ENCODE data around the gene SLC4A8.
"Not testable (repeated sequence)": the region's sequence is repeated elsewhere in the genome, so short reads cannot be mapped to it uniquely, and the experiment has no call there.

SLC4A8 gene

DNA sequence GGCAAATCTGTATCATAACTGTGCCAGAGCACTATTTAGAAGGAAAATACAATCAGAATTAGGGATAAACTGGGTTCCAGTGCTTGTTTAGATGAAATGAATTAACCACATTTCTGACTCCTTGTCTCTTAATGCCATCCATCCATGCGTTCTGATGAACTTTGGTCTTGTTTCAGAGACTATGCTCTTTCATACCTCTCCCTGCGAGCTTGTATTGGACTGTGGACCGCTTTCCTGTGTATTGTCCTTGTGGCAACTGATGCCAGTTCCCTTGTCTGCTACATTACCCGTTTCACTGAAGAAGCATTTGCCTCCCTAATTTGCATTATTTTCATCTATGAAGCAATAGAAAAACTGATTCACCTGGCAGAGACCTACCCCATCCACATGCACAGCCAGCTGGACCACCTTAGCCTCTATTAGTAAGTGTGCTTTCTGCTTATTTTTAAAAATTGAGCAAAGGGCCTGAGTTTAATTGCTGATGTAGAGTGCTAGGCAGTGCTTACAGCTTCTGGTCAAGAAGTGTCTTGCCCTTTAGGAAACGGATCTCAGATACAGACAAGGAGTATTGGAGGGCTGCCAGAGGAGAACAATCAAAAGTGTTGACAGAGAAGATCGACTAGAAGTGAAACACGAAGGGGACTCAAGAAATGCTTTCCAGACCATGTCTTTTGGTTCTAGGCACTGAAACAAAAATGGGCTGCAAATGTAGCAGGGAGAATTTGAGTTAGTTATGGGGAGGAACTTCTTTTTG, 46.7 kb downstream of the SLC4A8 start:
- DNase-seq (ENCODE audit: extremely low read depth in 1 of 2, low read depth in 1 of 2): no peak

DNA sequence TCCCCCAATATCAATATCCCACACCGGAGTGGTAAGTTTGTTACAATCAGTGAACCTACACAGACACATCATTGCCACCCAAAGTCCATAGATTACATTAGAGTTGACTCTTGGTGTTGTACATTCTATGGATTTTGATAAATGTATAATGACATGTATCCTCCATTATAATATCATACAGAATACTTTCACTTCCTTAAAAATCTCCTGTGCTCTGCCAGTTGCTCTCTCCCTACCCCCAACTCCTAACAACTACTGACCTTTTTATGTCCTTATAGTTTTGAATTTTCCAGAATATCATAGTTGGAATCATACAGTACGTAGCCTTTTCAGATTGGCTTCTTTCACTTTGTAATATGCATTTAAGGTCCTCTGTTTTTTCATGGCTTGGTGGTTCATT, 48.4 kb downstream of the SLC4A8 start:
- DNase-seq (ENCODE audit: extremely low read depth in 1 of 2, low read depth in 1 of 2): no peak

- DNase-seq (ENCODE audit: extremely low read depth in 1 of 2, low read depth in 1 of 2): no peak
Observed at GRCh38 chr12:51473947-51474346, 49.3 kb downstream of the SLC4A8 start.

DNA sequence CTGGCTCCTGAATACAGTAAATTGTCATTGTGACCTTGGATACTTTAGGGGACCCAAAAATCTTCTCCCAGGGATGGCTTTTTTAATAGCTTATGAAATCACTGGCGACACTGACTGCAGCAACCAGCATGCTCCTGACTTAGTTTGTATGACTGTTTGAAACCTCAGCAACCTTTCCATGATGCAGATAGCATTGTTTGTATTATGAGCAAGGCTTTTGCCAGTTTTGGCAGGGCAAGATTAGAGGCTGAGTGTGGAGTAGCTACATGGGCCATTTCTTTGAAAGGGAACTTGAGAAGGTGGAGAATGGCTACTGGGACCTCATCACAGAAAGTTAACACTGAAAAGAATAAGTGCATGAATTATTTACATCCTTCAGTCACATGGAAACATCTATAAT, 50.9 kb downstream of the SLC4A8 start:
- DNase-seq (ENCODE audit: extremely low read depth in 1 of 2, low read depth in 1 of 2): no peak

GRCh38 chr12:51480978-51481377, 56.3 kb downstream of the SLC4A8 start:
- DNase-seq (ENCODE audit: extremely low read depth in 1 of 2, low read depth in 1 of 2): no peak

GRCh38 chr12:51482929-51483697, 58.5 kb downstream of the SLC4A8 start:
- DNase-seq (ENCODE audit: extremely low read depth in 1 of 2, low read depth in 1 of 2): peak; percentile 2 to 8

- no peak for DNase-seq (ENCODE audit: extremely low read depth in 1 of 2, low read depth in 1 of 2)
Observed at GRCh38 chr12:51484119-51484518, 59.5 kb downstream of the SLC4A8 start.

GRCh38 chr12:51488281-51488680, 63.6 kb downstream of the SLC4A8 start:
- no peak for DNase-seq (ENCODE audit: extremely low read depth in 1 of 2, low read depth in 1 of 2)

DNA sequence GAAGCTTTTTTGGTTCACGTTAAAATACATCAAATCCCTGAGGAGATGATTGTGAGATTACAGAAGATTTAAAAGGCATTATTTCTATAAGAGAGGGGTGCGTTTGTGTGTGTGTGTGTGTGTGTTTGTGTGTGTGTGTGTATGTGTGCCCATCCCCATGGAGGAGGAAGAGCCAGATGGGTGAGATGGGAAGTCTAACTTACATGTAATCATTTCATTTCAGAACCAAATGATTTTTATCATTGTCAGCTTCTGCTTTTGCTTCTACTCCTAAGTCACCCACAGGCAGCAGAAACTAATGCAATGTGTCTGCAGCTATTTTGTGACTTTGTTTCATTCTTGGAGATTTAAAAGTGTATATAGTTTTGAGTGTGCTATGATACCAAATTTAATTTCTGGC, 68.7 kb downstream of the SLC4A8 start:
- DNase-seq (ENCODE audit: extremely low read depth in 1 of 2, low read depth in 1 of 2): no peak

GRCh38 chr12:51496895-51497294, 72.3 kb downstream of the SLC4A8 start:
- DNase-seq (ENCODE audit: extremely low read depth in 1 of 2, low read depth in 1 of 2): no peak

- no peak for DNase-seq (ENCODE audit: extremely low read depth in 1 of 2, low read depth in 1 of 2)
Observed at GRCh38 chr12:51504851-51505250, 80.2 kb downstream of the SLC4A8 start.

- DNase-seq (ENCODE audit: extremely low read depth in 1 of 2, low read depth in 1 of 2): no peak
Observed at GRCh38 chr12:51505360-51506105, 80.9 kb downstream of the SLC4A8 start.

- no peak for DNase-seq (ENCODE audit: extremely low read depth in 1 of 2, low read depth in 1 of 2)
Observed at GRCh38 chr12:51507178-51507577, 82.5 kb downstream of the SLC4A8 start.

DNA sequence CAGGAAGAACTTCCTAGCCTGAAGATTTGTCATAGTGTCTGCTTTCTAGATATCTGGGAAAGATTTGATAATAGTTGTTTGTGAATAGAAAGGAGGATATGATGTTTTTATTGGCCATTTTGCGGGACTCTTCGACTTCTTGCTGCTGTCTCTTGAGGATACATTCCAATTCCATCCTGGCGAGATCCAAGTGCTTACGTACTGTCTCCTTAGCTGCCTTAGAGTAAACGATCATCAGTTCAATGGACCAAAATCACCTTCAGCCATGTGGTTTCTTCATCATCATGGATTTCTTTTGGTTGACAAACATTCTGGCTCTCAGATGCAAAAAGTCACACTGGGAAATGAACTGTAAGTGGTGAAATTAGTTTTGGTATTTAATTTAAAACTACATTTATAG, 83.7 kb downstream of the SLC4A8 start:
- no peak for DNase-seq (ENCODE audit: extremely low read depth in 1 of 2, low read depth in 1 of 2)

DNA sequence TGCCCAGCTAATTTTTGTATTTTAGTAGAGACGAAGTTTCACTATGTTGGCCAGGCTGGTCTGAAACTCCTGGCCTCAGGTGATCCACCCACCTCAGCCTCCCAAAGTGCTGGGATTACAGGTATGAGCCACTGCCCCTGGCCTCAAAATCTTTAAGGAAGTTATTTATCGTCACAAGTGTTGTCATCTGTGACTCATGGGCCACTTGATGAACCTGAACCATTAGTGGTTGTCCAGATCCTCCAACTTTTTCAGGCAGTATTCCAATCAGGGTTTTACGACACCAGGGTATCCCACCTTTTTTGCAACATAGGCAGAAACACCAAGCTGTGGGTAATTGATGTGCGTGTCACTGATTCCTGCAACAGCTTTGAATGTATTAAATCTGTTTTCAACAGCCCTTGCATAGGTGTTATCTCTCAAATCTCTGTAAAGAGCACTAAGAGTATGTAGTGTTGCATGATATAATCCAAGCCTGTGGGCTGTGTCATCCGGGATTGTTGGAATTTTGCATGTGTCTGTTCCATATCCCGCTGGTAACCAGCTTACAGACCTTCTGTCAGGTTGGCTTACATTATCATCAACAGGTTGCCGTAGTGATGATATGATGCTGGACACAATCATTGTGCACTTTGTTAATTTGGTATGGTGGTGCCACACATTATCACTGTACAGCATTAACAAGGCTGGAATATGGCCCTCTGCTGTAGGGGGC, 87.1 kb downstream of the SLC4A8 start:
- no peak for DNase-seq (ENCODE audit: extremely low read depth in 1 of 2, low read depth in 1 of 2)

GRCh38 chr12:51512438-51512837, 87.8 kb downstream of the SLC4A8 start:
- no peak for DNase-seq (ENCODE audit: extremely low read depth in 1 of 2, low read depth in 1 of 2)

DNA sequence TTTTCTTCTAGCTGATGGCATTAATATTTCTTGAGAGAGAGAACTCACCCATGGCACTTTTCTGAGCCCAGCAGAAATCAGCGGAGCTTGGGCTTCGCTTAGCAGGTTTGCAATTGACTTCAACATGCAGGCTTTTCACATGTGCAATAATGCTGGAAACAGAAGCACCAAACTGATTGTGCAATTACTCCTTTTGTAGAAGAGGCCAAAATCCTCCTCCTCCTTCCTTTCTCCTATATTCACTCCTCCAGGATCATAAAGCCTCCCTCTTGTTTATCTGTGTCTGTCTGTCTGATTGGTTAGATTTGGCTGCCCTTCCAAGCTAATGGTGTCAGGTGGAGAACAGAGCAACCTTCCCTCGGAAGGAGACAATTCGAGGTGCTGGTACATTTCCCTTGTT, 90.4 kb downstream of the SLC4A8 start:
- DNase-seq (ENCODE audit: extremely low read depth in 1 of 2, low read depth in 1 of 2): not testable (repeated sequence)

DNA sequence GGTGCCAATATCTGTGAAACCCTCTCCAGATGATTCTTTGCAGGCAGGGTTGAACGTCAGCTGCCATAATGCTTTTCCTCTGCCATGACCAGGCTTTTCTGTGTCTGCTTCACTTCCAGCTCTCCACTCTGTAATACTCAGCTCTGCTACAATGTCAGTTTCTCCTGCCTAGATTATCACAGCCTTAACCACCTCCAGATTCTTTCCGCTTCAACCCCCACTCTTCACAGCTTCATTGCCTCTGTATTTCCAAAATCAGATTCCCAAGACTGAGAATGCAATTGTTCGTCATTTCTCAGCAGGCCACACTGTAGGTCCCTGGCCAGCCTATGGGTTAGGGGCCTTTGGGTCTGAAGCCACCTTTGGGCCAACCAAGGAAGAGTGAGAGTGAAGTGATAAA, 92.7 kb downstream of the SLC4A8 start:
- DNase-seq (ENCODE audit: extremely low read depth in 1 of 2, low read depth in 1 of 2): no peak

- DNase-seq (ENCODE audit: extremely low read depth in 1 of 2, low read depth in 1 of 2): no peak
Observed at GRCh38 chr12:51517800-51518199, 93.2 kb downstream of the SLC4A8 start.

DNA sequence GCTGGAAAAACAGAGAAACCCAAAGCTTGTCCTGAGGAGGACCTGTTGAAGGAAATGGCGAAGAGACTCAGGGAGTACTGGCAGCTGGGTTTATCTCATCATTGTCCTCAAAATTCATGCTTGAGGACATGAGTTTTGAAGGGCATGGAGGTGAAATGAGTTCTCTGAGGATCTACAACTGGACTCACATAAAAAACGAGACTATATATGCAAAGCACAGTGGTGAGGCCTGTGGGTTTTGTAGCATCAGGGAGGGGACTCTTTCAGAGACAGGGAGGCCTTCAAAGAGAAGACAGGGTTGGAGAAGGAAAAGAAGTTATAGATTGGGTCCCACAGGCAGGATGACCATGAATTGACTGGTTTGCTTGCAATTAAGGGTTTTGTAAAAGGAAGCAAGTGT, 95.1 kb downstream of the SLC4A8 start:
- DNase-seq (ENCODE audit: extremely low read depth in 1 of 2, low read depth in 1 of 2): no peak

All from stimulated activated CD8-positive, alpha-beta memory T cell treated with anti-CD3 and anti-CD28 coated beads, Interleukin-7, amount 100 ng/mL, for 48 hours (primary cell).